DOHH2 (cell line): Measurements from ENCODE around the gene KRTAP5-8.
"Not testable (repeated sequence)": the region's sequence is repeated elsewhere in the genome, so short reads cannot be mapped to it uniquely, and the experiment has no call there.

Experiments
- EZH2phosphoT487 ChIP-seq: fragments of 200-600 bp; sonication (generic); IDR thresholded peaks from 2 replicates; pipeline ENCODE4 v1.6.1; 2017; ENCODE audit warnings: borderline replicate concordance, mild to moderate bottlenecking, antibody characterized with exemption, low read length, moderate library complexity, mixed read lengths
- TF ChIP-seq, protein P1 (sequence below): fragments of 200-600 bp; sonication (generic); IDR thresholded peaks from one replicate; pipeline ENCODE4 v1.5.1; 2014; ENCODE audit warnings: antibody characterized with exemption, mild to moderate bottlenecking, low read depth, low read length; ENCODE audit not compliant: poor library complexity, severe bottlenecking

DNA sequence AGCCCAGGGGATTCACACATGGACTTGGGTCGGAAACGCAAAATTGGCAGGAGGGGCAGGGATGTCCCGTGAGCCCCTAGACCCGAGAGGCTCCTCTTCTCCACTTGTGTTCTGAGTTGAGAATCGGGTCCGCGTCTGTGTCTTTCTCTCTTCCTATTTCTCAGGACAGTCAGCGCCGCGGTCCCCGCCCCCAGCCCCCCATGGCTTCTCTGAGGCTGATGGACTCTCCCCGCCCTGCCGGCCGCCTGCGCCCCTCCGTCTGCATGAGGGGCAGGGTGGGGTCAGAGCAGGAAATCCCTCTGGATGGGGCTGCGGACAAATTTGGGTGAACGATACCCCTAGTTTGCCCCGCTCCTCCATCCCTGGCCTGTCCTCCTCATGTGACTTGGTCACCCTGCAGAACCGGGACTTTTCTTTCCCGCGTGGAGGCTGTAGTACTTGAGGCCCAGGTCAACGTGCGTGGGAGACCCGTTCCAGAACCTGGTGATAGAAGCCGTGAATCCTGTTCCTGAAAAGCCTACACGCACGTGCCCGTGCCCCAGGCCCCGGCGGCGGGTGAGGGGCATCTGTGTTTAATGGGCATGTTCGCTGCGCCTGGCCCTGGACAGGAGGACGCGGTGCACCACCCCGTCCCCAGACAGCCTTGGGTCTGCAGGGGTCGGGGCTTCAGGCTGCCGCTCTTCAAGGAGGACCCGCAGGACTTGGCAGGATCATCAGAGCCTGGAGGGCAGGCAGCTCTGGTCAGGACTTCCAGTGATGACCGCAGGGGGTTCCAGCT lies 39.1 kb downstream of the KRTAP5-8 start:
- TF ChIP-seq, protein P1, sequence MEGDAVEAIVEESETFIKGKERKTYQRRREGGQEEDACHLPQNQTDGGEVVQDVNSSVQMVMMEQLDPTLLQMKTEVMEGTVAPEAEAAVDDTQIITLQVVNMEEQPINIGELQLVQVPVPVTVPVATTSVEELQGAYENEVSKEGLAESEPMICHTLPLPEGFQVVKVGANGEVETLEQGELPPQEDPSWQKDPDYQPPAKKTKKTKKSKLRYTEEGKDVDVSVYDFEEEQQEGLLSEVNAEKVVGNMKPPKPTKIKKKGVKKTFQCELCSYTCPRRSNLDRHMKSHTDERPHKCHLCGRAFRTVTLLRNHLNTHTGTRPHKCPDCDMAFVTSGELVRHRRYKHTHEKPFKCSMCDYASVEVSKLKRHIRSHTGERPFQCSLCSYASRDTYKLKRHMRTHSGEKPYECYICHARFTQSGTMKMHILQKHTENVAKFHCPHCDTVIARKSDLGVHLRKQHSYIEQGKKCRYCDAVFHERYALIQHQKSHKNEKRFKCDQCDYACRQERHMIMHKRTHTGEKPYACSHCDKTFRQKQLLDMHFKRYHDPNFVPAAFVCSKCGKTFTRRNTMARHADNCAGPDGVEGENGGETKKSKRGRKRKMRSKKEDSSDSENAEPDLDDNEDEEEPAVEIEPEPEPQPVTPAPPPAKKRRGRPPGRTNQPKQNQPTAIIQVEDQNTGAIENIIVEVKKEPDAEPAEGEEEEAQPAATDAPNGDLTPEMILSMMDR, result not testable (repeated sequence)
- not testable (repeated sequence) for TF ChIP-seq EZH2phosphoT487
